Right hindlimb (tissue), 1 donor: ENCODE data around the gene RASGRP3.
A peak's percentile ranks its signal among the peaks of the same experiment; 100 is the strongest.
"Not testable (repeated sequence)": the region's sequence is repeated elsewhere in the genome, so short reads cannot be mapped to it uniquely, and the experiment has no call there.

Experiments
- DNase-seq: peaks from one replicate; pipeline ENCODE4 v3.0.0-alpha.2; 2018

Gene RASGRP3, protein sequence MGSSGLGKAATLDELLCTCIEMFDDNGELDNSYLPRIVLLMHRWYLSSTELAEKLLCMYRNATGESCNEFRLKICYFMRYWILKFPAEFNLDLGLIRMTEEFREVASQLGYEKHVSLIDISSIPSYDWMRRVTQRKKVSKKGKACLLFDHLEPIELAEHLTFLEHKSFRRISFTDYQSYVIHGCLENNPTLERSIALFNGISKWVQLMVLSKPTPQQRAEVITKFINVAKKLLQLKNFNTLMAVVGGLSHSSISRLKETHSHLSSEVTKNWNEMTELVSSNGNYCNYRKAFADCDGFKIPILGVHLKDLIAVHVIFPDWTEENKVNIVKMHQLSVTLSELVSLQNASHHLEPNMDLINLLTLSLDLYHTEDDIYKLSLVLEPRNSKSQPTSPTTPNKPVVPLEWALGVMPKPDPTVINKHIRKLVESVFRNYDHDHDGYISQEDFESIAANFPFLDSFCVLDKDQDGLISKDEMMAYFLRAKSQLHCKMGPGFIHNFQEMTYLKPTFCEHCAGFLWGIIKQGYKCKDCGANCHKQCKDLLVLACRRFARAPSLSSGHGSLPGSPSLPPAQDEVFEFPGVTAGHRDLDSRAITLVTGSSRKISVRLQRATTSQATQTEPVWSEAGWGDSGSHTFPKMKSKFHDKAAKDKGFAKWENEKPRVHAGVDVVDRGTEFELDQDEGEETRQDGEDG

DNA sequence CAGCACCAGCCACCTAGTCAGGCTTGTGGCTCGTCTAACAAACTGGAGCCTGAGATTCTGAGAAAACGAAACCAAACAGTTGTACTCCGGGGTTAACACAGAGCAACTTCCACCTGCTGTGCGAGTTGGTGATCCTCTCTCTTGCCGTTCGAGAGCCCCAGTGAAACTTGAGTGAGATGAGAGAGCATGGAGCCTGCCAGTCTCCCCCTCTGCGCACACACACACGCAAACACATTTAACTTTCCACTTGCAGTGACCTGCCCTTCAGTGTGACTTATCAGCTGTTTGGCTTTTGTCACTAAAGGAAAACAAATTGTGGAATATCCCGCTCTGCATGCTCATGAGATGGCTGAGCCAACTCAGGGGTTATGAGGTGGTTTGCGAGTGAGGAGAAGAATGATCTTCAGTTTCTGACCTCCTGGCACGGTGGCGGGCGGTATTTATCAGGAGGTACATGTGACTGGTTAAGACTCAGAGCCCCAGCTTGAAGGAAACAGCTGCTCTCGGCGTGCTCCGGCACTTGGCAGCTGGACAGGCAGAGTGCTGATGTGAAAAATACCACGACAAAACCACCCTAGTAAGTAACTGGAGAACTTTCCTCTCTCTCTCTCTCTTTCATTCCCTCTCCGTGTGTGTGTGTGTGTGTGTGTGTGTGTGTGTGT lies at the start of gene RASGRP3:
RASGRP3 (plus strand) TSS at position 519 of the 662 bp plus-strand sequence. CDS start 38,488 bp downstream, outside the sequence.
- DNase-seq = peak; percentile 95

DNA sequence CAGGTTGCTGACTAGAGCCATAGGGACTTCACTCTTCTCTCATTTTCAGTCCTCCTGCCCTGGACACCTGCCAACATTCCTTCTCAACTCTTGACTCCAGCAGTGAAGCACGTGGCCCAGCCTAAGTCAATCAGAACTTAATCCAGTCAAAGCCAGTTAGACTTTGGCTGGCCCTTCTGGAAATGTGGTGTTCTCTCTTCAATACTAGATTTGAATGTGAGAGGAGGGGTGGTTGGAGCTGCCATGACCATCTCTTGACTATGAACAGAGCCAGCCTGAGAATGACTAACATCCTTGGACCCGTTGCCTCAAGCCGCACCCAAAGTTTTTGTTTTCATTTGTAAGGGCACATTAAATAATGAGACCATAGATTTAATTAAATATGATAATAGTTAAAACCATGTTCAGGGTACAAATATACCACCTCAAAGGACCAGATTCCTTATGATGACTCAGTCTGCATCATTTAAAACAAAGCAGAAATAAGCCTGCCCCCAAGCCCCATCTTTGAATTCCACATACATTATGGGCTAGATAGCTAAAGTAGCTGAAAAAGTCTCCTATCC lies 49.7 kb upstream of the RASGRP3 start:
- no peak for DNase-seq

DNA sequence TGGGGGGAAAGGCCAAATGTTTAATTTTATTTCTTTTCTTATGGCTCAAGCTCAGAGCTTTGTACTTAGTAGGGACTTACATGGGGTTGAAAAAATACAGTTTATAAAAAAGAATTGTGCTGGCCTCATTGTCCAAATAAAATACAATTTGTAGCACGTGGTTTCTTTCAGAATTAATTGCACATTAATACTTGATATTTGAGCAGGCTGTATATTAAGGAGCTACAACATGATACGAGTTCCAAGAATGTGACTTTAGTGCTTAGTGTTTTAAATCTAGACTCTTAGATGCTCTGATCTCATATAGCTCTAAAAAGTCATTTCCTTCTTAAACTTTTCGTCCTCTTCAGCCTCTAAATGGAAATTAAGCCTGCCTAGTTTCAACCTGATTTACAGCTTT lies 46.4 kb upstream of the RASGRP3 start:
- no peak for DNase-seq

DNA sequence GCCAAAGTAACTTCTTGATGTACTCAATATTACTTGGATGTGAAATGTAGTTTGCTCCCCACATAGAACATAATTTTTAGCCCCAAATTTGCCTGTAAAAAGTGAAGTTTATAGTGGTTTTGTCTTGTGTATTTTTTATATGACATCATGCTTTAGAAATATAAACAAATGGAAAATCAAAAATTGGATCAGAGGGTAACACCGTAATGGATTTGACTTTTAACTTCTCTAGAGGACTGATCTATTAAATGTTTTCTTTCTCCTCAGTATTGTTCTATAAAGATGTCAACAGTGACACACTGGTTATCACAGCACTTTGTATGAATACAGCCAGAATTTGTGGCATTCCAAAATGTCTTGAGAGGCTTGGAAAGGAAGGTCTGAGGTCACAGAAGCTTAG lies 45.6 kb upstream of the RASGRP3 start:
- no peak for DNase-seq

DNA sequence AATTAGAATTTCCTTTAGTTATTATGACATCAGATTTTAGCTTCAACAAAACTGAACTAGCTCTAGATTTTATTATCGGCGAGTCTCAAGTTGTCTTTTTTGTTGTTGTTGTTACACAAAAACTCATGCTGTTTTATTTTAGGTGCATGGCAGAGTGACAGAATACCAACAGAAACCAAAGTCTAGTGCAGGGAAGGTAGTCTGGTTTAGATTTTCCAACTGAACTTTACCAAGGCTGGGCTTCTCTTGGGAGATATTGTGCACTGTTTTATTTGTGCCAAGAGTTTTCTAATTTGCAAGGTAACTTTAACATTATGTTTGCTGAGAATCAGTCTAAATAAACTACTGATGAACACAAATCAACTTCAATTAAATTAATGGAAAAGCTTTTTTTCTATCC lies 43.6 kb upstream of the RASGRP3 start:
- no peak for DNase-seq

DNA sequence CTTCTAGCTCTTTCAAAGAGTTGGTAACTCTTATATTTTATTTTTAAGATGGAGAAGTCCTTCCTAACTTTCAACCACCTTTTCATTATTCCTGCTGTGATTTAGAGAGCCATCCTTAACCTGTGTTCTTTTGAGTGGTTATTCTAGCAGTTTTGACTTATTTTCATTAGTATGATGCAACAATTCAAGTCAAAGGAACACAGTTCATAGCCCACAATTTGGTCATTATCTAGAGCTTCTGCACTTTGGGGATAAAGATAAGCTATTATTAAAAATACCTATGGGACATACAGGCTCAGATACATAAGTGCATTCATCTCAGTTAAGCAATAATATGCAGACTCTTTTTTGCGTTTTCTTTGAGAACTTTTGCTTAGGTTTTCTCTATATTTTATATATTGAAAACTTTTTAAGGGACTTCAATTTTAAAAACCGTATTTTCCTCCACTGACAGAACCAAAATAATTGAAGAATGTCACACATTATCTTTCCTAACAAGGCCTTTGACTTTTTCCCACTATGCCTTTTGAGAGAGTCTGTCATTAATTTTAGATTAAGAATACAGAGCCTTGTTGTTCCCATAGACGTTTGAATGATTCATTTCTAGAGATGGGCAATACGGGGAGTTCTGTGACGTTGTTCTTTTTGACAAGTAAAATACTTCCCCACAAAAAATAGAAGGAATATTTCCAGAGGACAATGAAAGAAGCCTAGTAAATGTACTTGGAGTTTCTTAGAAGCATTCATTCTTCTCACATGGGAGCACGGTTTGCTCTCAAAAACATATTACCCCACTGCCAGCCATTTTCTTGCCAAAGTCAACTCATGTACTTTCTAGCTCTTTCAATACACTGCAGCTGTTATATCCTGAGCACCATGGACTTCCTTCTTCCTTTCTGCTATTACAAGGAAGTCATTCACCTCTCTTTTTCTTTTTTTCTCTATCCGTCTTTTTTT lies 42.9 kb upstream of the RASGRP3 start:
- DNase-seq = no peak

DNA sequence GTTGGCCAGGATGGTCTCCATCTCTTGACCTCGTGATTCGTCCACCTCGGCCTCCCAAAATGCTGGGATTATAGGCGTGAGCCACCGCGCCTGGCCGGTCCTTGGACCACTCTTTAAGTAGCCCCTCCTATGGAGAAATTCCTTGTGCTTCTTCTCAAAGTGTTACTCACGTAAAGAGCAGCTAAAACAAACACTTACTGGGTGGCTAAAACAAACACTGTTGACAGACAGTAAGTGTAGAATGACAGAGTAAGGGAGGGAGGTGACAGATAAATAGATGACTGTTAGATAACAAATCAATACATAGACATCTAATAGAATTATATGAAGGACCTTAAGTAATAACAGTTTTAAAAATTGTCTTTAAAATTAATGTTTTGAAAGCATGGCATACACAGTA lies 40.9 kb upstream of the RASGRP3 start:
- no peak for DNase-seq

DNA sequence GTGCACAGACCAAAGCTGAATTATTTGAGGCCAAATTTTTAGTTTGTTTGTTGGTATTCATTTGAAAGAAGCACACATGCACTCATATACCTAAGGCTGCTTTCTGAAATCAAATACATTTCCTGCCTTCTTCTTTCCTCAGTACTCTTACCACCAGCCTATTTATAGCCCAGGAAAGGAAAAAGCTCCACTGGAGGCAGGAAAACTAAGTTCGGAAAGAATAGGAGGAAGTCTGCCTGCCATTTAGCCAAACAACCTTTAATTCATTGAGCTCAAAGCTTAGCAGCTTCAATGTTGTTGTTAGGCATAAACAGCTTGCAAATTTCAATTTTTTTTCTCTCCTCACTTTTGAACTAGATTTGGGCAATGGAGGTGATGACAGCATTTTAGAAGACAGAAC lies 40.4 kb upstream of the RASGRP3 start:
- DNase-seq = no peak

DNA sequence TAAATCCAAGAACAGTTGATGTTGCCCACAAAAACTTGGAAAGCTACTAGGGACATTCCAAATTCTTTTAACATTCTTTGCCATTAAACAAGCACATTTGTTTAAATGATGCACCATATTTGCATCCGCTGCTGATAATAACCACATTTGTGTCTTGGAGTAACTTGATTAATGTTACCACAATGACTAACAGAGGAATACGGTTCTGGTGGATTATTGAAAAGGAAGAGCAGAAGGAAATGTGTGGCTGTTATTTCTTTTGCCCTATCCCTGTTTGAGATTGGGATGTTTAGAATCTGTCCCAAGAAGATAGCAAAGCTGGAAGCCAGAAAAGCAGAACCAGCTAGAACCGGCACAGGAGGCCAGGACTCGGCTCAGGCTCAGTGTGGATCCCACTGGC lies 39.2 kb upstream of the RASGRP3 start:
- DNase-seq = no peak

DNA sequence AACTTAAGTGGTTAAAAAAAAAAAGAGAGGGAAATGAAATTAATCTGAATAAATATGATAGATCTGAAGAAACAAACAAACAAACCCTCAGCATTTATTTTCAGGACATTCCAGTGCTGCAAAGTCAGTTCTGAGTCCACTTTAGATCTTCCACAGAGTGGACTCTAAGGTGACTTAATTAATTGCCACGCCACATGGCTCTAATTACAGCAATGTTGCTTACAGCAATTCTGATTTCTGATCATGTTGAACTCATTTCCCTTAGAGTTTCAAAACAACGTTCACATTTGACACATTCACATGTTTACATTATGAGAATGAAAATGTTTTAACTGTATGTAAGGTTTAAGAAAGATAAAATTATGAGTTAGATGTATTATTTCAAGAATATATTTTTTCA lies 38.6 kb upstream of the RASGRP3 start:
- no peak for DNase-seq

DNA sequence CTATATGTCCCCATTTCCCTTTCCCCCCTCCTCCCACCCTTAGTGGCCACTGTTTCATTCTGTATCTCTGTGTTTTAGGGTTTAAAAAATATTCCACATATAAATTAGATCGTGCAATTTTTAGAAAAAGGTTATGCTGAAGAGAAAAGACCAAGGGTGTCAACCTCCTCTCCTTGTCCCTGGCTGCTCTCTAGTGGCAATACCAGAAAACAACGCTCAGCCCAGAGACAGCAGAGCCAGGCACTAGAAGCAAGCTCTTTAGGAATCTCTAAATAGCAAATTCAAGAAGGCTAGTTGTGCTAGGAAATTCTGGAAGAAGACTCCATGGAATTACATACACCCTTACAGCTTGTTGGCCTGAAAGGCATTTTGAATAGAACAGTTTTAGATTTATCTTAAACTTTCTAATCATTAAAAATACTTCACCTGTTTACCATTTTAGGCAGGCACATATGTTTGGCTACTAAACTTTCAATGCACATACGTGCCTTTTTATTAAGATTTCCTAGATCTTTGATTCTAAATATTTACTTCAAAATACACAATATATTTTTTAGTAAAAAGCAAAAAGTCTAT lies 35.1 kb upstream of the RASGRP3 start:
- DNase-seq = peak; percentile 82

DNA sequence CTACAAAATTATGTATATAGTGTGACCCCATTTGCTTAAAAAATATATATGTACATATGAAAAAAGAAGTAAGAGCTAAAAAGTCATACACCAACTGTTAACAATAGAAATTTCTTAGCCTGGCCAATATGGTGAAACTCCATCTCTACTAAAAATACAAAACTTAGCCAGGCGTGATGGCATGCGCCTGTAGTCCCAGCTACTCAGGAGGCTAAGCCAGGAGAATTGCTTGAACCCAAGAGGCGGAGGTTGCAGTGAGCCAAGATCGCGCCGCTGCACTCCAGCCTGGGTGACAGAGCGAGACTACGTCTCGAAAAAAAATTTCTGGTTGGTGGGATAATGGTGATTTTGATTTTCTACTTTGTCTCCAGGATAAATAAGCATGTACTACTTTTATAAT lies 34.4 kb upstream of the RASGRP3 start:
- DNase-seq = not testable (repeated sequence)

DNA sequence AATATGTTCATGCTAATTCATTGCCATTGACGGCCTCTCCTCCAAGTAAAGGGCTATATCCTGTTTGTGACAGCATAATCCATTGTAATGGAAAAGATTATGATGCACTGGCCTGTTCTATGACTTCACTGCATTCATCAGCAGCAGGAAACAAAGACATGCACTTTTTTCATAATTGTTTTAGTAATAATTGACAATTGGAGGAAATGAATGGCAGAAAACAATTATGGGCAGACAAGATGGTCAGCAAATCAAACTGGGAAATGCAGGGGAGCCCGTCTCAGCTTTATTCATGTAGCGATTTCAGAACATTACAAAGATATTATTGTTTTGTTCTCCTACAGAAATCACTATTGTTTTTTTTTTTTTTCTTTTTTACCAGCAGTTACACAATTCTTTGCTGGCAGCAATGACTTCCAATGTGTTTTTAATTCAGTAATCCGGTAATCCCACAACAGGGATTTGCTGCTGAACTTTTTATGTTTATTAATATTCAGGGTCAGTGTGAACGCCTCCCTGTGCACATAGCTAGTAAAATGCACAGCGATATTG lies 33.8 kb upstream of the RASGRP3 start:
- no peak for DNase-seq

DNA sequence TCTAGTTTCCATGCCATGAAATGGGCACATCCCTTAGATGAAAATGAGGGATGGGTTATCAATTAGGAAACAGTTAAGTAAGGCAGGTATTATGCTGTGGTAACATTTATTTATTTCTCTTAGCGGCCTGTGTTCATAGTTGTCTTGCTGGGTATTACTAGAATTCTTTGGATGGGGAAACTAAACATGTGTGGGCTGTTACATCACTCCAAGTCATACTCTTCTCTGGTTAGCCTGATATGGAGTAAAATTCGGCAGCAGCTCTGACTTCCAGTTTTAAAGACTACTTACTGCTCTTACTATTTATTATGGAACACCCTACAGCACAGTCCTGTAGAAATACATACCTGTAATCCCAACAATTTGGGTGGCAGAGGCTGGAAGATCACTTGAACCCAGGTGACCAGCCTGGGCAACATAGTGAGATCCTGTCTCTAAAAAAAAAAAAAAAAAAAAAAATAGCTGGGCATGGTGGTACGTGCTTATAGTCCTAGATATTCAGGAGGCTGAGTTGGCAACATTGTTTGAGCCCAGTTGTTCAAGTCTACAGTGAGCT lies 33.1 kb upstream of the RASGRP3 start:
- DNase-seq = no peak

DNA sequence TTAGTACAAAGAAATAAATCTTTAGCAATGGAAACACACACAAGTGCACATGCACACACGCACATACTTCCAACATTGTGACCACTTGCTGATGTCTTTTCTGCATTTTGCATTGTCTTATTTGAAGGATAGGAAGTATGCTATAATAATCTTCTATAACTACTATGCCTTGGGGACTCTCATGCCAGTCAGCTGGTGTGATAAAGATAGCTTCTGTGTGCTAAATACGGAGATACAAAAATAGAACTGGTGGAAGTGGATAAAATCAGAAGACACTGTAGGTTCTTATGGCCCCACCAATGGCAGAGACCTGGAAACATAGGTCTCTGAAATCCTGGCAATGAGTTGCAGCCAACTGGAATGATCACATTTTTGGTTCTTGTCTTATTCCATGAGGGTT lies 31.5 kb upstream of the RASGRP3 start:
- no peak for DNase-seq

DNA sequence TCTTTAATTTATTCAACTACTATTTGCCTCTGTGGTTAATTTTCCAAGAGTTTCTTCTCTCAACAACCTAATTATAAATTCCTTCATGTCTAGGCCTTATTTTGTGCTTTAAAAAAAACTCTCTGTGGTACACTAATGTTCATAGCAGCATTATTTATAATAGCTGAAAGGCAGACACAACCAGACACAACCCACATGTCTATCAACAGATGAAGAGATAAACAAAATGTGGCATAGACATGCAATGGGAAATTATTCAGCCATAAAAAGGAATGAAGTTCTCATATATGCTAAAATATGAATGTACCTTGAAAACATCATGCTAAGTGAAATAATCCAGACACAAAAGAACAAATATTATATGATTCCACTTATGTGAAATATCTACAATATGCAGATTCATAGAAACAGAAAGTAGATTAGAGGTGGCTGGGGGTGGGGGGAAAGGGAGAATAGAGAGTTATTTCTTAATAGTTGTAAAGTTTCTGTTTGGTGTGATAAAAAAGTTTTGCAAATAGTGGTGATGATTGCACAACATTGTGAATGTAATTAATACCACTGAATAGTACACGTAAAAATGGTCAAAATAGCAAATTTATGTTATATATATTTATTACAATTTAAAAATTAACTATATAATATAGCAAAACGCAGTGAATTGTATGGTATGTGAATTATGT lies 28.1 kb upstream of the RASGRP3 start:
- DNase-seq = no peak

DNA sequence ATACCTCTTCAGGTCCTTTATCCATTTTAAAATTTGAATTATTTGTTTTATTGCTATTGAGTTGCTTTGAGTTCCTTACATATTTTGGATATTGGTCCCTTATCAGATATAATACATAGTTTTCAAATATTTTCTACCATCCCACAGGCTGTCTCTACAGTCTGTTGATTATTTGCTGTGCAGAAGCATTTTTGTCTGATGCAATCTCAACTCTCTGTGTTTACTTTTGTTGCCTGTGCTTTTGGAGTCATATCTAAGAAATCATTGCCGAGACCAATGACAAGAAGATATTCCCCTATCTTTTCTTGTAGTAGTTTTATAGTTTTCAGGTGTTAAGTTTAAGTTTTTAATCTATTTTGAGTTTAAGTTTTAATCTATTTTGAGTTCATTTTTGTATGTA lies 25.2 kb upstream of the RASGRP3 start:
- no peak for DNase-seq

DNA sequence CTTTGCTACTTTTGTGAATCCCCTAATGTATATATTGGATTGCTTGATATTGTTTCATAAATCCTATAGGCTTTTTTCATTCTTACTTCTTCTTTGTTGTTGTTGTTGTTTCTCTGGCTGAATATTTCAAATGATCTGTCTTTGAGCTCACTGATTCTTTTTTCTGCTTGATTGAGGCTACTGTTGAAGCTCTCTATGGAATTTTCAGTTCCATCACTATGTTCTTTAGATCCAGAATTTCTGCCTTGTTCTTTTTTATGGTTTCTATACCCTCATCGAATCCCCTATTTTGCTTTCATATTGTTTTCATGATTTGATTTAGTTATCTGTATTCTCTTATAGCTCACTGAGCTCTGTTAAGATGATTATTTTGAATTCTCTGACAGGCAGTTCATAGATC lies 24.6 kb upstream of the RASGRP3 start:
- DNase-seq = no peak

DNA sequence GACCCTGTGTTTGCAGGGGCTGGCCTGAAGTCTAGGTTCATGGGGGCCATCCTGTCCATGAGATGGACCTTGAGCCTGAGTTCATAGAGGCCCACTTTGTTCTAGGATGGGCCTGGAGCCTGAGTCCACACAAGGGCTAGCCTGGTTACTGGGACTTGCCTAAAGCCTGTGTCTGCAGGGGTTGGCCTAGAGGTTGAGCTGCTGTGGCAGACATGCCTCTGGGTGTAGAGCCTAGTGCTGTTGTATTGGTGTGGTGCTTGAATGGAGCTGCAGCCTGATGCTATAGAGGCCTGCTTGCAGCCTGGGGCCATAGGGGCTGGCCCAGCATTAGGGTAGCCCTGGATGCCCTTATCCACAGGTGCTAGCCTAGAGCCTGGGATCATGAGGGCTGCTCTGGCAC lies 23.9 kb upstream of the RASGRP3 start:
- no peak for DNase-seq

DNA sequence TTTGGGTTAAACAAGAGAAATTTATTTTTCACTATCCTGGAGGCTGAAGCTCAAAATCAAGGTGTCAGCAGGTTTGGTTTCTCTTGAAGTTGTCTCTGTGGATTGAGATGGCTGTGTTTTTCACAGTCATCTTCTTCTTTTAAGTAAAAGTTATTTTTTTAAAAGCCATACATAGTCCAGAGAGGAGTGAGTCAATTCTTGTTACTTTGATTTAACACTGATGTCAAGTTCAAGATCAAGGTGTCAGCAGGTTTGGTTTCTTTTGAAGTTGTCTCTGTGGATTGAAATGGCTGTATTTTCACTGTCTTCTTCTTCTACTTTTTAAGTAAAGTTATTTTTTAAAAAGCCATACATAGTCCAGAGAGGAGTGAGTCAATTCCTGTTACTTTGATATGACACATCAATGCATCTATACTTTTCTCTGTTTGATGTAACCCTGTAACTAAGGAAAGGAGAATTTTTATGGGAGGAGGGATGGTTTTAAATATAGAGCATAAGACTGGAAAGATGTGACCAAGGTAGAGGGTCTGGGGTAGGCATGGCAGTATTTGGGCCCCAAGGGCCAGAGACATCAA lies 22.5 kb upstream of the RASGRP3 start:
- no peak for DNase-seq
